ENCODE data around the gene PABPN1L.

- TF ChIP-seq CTCF (conservative IDR thresholded peaks at IDR 0.05; ENCODE audit: low read depth in 2 of 2) (no peak), EZH2phosphoT487 (IDR thresholded peaks at IDR 0.05; ENCODE audit: unreplicated experiment) (no peak), EZH2 (IDR thresholded peaks at IDR 0.05; ENCODE audit: low read depth, unreplicated experiment) (no peak)
- TF ChIP-seq, protein P1, sequence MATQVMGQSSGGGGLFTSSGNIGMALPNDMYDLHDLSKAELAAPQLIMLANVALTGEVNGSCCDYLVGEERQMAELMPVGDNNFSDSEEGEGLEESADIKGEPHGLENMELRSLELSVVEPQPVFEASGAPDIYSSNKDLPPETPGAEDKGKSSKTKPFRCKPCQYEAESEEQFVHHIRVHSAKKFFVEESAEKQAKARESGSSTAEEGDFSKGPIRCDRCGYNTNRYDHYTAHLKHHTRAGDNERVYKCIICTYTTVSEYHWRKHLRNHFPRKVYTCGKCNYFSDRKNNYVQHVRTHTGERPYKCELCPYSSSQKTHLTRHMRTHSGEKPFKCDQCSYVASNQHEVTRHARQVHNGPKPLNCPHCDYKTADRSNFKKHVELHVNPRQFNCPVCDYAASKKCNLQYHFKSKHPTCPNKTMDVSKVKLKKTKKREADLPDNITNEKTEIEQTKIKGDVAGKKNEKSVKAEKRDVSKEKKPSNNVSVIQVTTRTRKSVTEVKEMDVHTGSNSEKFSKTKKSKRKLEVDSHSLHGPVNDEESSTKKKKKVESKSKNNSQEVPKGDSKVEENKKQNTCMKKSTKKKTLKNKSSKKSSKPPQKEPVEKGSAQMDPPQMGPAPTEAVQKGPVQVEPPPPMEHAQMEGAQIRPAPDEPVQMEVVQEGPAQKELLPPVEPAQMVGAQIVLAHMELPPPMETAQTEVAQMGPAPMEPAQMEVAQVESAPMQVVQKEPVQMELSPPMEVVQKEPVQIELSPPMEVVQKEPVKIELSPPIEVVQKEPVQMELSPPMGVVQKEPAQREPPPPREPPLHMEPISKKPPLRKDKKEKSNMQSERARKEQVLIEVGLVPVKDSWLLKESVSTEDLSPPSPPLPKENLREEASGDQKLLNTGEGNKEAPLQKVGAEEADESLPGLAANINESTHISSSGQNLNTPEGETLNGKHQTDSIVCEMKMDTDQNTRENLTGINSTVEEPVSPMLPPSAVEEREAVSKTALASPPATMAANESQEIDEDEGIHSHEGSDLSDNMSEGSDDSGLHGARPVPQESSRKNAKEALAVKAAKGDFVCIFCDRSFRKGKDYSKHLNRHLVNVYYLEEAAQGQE (IDR thresholded peaks at IDR 0.05; ENCODE audit: unreplicated experiment), result no peak
Observed at GRCh38 chr16:88815227-88815626, 51.2 kb downstream of the PABPN1L start.

Data from GM23338 (cell line).